ENCODE measurements around the gene ETF1. TPM values are rescaled to one million over a fixed set of nuclear protein-coding genes. Genes with fewer than 3 reads are reported as not detected.
"Not testable (repeated sequence)": the region's sequence is repeated elsewhere in the genome, so short reads cannot be mapped to it uniquely, and the experiment has no call there.

Gene ETF1
- total RNA-seq, 1 donor from 2014 or later = 149 TPM

DNA sequence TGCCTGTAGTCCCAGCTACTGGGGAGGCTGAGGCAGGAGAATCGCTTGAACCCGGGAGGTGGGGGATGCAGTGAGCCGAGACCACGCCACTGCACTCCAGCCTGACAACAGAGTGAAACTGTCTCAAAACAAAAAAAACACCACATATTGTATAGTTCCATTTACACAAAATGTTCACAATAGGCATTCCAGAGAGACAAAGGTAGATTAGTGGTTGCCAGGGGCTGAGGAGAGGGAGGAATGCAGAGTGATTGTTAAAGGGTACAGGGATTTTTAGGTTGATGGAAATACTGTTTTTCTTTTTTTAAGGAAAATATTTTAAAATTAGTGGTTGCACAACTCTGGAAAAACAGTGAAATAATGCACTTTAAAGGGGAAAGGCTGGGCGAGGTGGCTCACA is 19.6 kb downstream of the ETF1 start:
- no peaks in the 10 kb centered on the region for H3K27me3 ChIP-seq (ENCODE audit: control insufficient read depth, insufficient read depth, low read length)
- H3K4me3 ChIP-seq (ENCODE audit: low read depth, low read length) = no peak overlapping the region
- TF ChIP-seq CTCF (IDR thresholded peaks at IDR 0.05; ENCODE audit: insufficient read depth, low read length, poor library complexity, severe bottlenecking) = no peak
- DNase-seq (ENCODE audit: low read depth) = no peak
- no peaks in the 10 kb centered on the region for H3K36me3 ChIP-seq (ENCODE audit: control insufficient read depth, insufficient read depth, low read length)

GRCh38 chr5:138520971-138521370 is 22.1 kb downstream of the ETF1 start:
- DNase-seq (ENCODE audit: low read depth) = no peak
- H3K4me3 ChIP-seq (ENCODE audit: low read depth, low read length) = no peak overlapping the region
- no peaks in the 10 kb centered on the region for H3K27me3 ChIP-seq (ENCODE audit: control insufficient read depth, insufficient read depth, low read length)
- no peaks in the 10 kb centered on the region for H3K36me3 ChIP-seq (ENCODE audit: control insufficient read depth, insufficient read depth, low read length)
- TF ChIP-seq CTCF (IDR thresholded peaks at IDR 0.05; ENCODE audit: insufficient read depth, low read length, poor library complexity, severe bottlenecking) = no peak

GRCh38 chr5:138517437-138517836 is 25.6 kb downstream of the ETF1 start:
- no peak for DNase-seq (ENCODE audit: low read depth)
- H3K36me3 ChIP-seq (ENCODE audit: control insufficient read depth, insufficient read depth, low read length) = no peaks in the 10 kb centered on the region

GRCh38 chr5:138515556-138516245 is 27.3 kb downstream of the ETF1 start:
- no peaks in the 10 kb centered on the region for H3K27me3 ChIP-seq (ENCODE audit: control insufficient read depth, insufficient read depth, low read length)
- H3K4me3 ChIP-seq (ENCODE audit: low read depth, low read length) = no peak overlapping the region
- H3K36me3 ChIP-seq (ENCODE audit: control insufficient read depth, insufficient read depth, low read length) = no peaks in the 10 kb centered on the region
- no peak for TF ChIP-seq CTCF (IDR thresholded peaks at IDR 0.05; ENCODE audit: insufficient read depth, low read length, poor library complexity, severe bottlenecking)
- DNase-seq (ENCODE audit: low read depth) = no peak

More at GRCh38 chr5:138517437-138517836, 25.6 kb downstream of the ETF1 start:
- no peak for TF ChIP-seq CTCF (IDR thresholded peaks at IDR 0.05; ENCODE audit: insufficient read depth, low read length, poor library complexity, severe bottlenecking)
- H3K27me3 ChIP-seq (ENCODE audit: control insufficient read depth, insufficient read depth, low read length) = no peaks in the 10 kb centered on the region
- H3K4me3 ChIP-seq (ENCODE audit: low read depth, low read length) = no peak overlapping the region

DNA sequence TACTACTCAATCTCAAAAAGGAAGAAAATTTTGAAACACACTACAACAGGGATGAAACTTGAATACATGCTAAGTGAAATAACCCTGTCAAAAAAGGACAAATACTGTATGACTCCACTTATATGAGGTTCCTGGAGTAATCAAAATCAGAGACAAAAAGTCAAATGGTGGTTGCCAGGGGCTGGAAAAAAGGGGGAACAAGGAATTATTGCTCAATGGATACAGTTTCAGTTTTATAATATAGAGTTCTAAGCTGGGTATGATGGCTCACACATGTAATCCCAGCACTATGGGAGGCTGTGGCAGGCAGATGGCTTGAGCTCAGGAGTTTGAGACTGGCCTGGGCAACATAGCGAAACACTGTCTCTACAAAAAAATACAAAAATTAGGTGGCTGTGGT is 29.0 kb downstream of the ETF1 start:
- TF ChIP-seq CTCF (IDR thresholded peaks at IDR 0.05; ENCODE audit: insufficient read depth, low read length, poor library complexity, severe bottlenecking) = no peak
- DNase-seq (ENCODE audit: low read depth) = no peak
- no peaks in the 10 kb centered on the region for H3K36me3 ChIP-seq (ENCODE audit: control insufficient read depth, insufficient read depth, low read length)

DNA sequence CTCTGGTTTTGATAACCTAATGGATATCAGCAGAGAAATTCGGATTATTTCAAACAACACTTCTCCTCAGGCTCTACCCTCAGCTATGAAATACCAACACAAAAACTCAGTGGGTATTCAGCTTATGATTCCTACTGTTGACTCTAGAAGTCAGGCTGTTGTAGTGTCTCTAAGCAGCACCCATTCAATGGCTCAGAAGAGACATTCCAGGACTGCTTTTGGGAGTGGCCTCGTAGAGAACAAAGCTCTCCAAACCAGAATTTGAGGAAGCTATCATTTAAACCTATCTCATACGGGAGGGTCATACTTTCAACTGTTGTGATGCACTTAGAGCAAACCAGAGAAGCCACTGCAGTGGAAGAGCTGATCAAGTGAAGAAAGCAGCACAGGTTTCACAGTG is 34.1 kb downstream of the ETF1 start:
- DNase-seq (ENCODE audit: low read depth) = no peak
- H3K36me3 ChIP-seq (ENCODE audit: control insufficient read depth, insufficient read depth, low read length) = no peaks in the 10 kb centered on the region
- no peak for TF ChIP-seq CTCF (IDR thresholded peaks at IDR 0.05; ENCODE audit: insufficient read depth, low read length, poor library complexity, severe bottlenecking)
- no peaks in the 10 kb centered on the region for H3K27me3 ChIP-seq (ENCODE audit: control insufficient read depth, insufficient read depth, low read length)
- no peak overlapping the region for H3K4me3 ChIP-seq (ENCODE audit: low read depth, low read length)

More for the DNA sequence above, 29.0 kb downstream of the ETF1 start:
- H3K27me3 ChIP-seq (ENCODE audit: control insufficient read depth, insufficient read depth, low read length) = no peaks in the 10 kb centered on the region
- H3K4me3 ChIP-seq (ENCODE audit: low read depth, low read length) = no peak overlapping the region

GRCh38 chr5:138507485-138507884 is 35.6 kb downstream of the ETF1 start:
- not testable (repeated sequence) for DNase-seq (ENCODE audit: low read depth); H3K27me3 ChIP-seq (ENCODE audit: control insufficient read depth, insufficient read depth, low read length); H3K36me3 ChIP-seq (ENCODE audit: control insufficient read depth, insufficient read depth, low read length); H3K4me3 ChIP-seq (ENCODE audit: low read depth, low read length)
